G401.6 (cell line): ENCODE results near the gene ARHGAP40.

Source experiments
- FAIRE-seq: peaks from 2 replicates; lab custom pipeline; 2012; peaks lifted over from hg19 to GRCh38; lab: Jason Lieb, UNC

Gene ARHGAP40

GRCh38 chr20:38651562-38651961 is 50.0 kb downstream of the ARHGAP40 start:
- FAIRE-seq: no peak

GRCh38 chr20:38652995-38653394 is 51.4 kb downstream of the ARHGAP40 start:
- no peak for FAIRE-seq

DNA sequence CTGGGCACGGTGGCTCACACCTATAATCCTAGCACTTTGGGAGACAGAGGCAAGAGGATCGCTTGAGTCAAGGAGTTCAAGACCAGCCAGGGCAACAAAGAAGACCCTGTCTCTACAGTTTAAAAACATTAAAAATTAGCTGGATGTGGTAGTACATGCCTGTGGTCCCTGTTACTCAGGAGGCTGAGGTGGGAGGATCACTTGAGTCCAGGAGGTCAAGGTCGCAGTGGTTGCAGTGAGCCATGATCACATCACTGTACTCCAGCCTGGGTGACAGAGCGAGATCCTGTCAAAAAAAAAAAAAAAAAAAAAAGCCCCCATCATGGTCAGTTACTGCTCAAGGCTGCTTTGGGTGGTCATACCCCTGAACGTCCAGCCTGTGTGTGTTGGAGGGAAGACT is 55.8 kb downstream of the ARHGAP40 start:
- no peak for FAIRE-seq

GRCh38 chr20:38658879-38659596 is 57.4 kb downstream of the ARHGAP40 start:
- no peak for FAIRE-seq

DNA sequence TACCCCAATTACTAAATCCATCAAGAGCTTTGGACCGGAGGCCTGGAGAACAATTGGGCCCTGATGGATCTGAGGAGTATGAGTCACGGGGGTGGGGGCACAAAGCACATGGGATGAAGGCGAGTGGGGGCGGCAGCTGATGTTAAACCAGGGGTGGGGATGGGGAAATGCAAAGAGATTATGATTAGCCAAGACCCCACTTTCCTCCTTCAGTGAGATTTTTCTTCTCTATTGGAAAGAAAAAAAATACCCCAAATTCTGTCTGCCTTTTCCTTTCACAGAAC is 57.9 kb downstream of the ARHGAP40 start:
- no peak for FAIRE-seq

GRCh38 chr20:38660429-38660828 is 58.8 kb downstream of the ARHGAP40 start:
- no peak for FAIRE-seq

- FAIRE-seq: no peak
Observed at GRCh38 chr20:38663660-38664059, 62.1 kb downstream of the ARHGAP40 start.

DNA sequence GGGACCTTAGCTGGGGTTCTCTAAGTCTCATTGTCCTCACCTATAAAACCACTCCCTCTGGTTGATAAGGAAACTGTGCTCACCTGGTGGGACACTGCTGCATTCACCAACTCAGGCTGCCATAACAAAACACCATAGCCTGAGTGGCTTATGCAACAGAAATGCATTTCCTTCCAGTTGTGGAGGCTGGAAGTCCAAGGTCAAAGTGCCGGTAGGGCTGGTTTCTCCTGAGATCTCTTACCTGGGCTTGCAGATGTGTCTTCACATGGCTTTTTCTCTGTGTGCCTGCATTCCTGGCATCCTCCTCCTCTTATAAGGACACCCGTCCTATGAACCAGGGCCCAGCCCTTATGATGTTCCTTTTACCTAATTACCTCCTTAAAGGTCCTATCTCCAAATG is 62.7 kb downstream of the ARHGAP40 start:
- FAIRE-seq: no peak

DNA sequence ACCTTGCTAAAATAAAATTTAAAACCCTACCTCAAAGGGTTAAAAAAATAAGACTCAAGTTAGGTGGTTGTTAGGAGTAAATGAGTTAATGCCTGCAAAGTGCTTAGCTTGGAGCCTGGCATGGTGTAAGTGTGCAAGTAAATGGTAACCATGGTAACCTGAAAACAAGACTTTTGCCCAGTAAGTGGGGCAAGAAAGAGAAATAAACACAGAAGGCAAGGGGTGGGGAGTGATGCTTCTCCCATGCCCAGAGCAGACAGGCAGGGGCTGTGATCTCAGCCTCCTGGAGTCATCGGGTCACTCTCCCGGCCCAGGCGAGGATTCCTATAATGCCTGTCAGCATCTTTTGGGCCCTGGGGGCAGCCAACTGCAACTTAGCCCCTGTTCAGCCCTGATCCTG is 63.5 kb downstream of the ARHGAP40 start:
- FAIRE-seq: no peak

GRCh38 chr20:38665506-38666285 is 64.1 kb downstream of the ARHGAP40 start:
- FAIRE-seq: no peak

DNA sequence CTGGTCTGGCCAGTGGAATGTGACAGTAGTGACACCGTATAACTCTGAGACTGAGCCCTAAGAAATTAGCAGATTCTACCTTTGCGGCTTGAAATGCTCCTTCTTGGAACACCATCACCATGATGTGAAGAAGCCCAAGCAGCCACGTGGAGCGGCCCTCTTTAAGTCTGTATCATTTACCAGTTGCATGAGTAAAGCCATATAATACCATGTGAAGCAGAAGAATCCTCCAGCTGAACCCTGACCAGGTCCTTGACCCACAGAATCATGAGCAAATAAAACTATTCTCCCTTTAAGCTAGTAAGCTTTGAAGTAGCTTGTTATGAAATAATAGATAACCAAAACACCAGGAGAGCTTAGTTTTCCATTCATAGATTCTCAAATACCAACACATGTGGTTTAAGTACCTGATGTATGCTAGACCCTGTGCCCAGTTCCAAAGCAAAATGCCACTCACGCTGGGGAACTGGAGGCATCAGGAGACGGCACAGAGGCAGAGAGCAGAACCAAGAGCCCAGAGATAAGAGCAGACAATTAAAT is 65.9 kb downstream of the ARHGAP40 start:
- no peak for FAIRE-seq

DNA sequence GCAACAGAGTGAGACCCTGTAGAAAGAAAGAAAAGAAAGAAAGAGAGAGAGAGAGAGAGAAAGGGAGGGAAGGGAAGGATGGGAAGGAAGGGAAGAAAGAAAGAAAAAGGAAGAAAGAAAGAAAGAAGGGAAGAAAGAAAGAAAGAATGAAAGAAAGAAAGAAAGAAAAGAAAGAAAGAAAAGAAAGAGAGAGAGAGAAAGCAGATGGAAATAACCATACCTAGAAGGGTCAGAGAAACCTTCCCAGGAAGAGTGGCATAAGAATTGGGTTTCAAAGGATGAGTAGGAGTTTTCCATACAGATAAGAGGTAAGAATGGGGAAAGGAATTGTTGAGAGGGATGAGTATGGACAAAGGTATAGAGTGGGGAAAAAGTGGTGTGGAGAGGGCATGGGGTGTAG is 68.1 kb downstream of the ARHGAP40 start:
- no peak for FAIRE-seq

- no peak for FAIRE-seq
Observed at GRCh38 chr20:38670786-38671185, 69.2 kb downstream of the ARHGAP40 start.

DNA sequence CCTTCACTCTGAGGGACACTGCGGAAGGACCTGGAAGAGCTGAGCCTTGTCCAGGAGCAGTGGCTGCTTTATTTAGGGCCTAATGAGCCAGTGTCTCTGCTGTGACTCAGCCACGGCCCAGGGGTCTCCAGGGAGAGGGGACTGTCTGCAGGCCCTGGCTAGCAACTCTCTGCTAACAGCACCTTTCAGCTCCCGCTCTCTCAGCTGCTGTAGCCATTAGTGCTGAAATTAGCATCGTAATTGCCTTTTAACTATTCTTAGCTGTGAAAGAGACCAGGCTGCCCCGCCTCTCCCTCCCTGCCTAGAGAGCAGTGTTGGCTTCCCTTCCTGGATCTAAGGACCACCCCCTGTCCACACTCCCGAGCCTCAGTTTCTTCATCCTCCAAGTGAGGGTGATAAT is 69.6 kb downstream of the ARHGAP40 start:
- FAIRE-seq: no peak

DNA sequence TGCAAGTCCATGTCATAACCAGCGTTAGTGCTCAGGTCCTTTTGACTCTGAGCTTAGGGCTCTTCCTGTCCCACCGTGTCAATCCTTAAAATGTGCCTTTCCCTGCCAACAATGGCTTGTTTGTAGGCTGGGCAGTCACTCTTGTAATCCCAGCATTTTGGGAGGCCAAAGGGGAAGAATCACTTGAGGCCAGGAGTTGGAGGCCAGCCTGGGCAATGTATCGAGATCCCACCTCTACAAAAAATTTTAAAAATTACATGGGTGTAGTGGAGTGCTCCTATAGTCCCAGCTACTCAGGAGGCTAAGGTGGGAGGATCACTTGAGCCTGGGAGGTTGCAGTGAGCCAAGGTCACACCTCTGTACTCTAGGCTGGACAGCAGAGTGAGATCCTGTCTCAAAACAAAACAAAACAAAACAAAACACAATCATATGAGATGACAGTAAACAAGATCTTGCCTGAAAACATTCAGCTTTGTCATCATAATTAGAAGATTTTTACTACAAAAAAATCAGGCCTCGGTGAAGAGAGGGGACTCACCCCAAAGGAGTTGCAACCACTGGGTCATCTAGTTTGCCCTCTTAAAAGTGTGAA is 70.2 kb downstream of the ARHGAP40 start:
- FAIRE-seq: no peak

- FAIRE-seq: no peak
Observed at GRCh38 chr20:38672504-38672903, 70.9 kb downstream of the ARHGAP40 start.

DNA sequence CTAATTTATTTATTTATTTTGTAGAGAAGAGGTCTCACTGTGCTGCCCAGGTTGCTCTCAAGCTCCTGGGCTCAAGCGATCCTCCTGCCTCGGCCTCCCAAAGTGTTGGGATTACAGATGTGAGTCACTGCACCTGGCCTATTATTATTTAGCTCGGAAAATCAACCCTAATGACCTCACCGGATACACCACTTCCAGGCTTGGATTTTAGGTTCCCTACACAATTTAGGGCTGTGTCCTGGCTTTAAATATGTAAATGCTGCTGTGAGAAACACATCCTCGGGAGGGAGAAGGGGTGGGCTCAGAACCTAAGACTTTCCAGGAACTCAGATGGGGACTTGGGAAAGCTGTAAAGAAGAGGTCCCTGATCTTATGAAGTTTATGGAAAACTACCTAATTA is 71.7 kb downstream of the ARHGAP40 start:
- no peak for FAIRE-seq

- no peak for FAIRE-seq
Observed at GRCh38 chr20:38673725-38674091, 72.1 kb downstream of the ARHGAP40 start.

DNA sequence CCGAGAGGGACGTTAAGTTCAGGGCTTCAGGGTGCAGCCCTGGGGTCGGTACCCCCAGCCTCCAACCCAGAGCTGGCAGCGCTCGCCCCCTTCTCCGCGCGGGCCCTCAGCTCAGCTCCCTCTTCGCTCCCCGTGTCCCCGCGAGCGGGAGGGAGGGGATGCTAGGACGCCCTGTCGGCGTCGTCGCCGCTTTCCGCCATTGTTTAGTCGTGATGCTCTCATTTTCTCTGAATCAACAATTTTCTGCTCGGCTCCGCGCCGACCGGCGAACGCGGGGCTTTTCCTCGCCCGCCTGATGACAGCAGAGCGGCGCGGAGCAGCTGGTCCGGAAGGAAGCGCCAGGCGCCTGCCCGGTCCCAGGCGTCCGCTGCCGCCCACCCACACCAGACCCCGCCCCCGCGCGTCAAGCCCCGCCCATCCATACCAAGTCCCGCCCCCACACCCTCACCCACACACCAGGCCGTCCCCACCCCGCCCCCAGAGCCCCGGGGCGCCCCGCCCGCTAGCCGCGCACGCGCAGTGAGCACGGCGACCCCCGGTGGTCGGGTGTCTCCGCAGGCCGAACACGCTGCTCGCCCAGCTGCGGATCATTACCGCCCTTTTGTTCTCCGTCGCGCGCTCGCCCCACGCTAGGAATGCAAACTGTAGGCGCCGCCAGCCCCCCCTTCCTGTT is 72.6 kb downstream of the ARHGAP40 start:
- FAIRE-seq: no peak

GRCh38 chr20:38674765-38675133 is 73.1 kb downstream of the ARHGAP40 start:
- FAIRE-seq: no peak

DNA sequence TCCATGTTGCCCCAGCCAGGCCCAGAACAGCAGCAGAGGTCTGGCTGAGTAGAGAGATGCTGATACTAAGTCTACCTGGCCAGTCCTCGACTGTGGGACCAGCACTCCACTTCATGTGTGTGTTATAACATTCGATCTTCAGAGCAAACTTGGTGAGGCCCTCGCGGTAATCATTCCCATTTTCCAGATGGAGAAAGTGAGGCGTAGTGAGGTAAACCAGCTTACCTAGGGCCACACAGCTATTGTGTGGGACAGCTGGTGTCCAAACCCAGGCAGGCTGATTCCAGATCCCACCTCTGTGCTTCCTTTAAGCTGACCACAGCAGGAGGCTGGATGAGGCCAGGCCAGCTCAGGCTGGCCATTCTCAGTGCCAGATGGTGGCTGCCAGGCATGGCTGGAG is 75.0 kb downstream of the ARHGAP40 start:
- no peak for FAIRE-seq

DNA sequence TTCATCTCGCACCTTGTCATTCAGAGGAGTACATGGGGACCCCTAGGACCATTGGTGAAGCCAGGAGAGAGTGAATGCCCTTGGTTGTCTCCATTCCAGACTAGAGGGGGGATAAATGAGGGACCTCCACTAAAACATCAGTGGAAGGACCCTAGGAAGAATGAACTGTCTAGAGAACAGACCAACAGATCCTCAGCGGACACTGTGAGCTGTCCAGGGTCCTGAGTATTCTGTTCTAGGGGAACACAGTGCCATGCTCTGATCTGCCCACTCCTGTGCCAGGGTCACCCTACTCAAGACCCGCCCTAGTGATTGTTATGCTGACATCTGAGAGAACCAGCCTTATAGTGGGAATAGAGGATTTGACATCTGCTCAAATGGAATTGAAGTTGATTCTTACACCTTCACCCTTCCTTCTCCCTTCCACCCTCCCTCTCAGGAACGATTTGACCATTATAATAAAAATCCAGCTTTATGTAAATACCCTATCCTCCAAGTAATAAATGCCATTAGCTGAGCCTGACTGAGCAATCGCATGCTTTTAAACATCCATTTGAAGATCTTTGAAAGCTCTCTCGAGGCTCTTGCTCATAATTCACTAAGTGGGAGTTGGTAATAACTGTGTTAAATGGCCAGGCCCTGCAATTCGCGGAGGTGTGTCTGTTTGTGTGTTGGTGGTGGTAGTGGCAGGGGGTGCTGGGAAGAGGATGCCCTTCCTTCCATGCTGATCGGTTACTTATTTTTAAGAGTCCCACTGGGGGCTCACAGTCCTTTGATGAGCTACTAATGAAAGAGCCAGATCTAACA is 79.1 kb downstream of the ARHGAP40 start:
- no peak for FAIRE-seq
